Activated CD4-positive, CD25-positive, alpha-beta regulatory T cell treated with anti-CD3 and anti-CD28 coated beads, Interleukin-2, amount 50 U/mL, for 72 hours (primary cell): ENCODE results near the gene PMEPA1.

ENCODE experiments used
- DNase-seq: peaks from one replicate; pipeline ENCODE4 v3.0.0; 2021

The PMEPA1 gene

GRCh38 chr20:57618764-57619050 is 91.1 kb downstream of the PMEPA1 start:
- DNase-seq: no peak

GRCh38 chr20:57618091-57618763 is 91.6 kb downstream of the PMEPA1 start:
- DNase-seq: no peak

DNA sequence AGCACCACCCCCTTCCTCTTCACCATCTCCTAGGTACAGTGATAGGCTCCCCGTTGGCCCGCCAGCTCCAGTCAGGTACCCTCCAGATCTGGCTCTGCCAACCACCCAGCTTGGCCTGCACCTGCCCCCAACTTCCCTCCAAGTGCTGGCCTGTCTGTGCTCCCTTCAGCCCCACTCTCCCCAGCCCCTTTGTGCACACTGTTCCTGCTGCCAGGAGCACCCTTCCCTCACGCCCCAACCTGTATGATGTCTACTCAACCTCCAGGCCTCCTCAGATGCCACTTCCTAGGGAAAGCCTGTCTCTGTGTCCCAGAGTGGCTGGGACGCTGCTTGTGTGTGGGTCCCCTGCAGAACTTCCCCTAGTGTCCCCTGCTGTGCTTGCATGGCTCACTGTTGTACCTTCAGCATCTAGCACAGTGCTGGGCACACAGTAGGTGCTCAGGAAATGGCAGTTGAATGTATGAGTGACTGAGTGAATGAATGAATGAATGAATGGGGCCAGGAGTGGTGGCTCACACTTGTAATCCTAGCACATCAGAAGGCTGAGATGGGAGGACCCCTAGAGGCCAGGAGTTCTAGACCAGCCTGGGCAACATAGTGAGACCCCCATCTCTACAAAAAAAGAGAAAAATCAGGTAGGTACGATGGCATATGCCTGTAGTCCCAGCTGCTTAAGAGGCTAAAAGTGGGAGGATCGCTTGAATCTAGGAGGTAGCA is 92.6 kb downstream of the PMEPA1 start:
- no peak for DNase-seq

DNA sequence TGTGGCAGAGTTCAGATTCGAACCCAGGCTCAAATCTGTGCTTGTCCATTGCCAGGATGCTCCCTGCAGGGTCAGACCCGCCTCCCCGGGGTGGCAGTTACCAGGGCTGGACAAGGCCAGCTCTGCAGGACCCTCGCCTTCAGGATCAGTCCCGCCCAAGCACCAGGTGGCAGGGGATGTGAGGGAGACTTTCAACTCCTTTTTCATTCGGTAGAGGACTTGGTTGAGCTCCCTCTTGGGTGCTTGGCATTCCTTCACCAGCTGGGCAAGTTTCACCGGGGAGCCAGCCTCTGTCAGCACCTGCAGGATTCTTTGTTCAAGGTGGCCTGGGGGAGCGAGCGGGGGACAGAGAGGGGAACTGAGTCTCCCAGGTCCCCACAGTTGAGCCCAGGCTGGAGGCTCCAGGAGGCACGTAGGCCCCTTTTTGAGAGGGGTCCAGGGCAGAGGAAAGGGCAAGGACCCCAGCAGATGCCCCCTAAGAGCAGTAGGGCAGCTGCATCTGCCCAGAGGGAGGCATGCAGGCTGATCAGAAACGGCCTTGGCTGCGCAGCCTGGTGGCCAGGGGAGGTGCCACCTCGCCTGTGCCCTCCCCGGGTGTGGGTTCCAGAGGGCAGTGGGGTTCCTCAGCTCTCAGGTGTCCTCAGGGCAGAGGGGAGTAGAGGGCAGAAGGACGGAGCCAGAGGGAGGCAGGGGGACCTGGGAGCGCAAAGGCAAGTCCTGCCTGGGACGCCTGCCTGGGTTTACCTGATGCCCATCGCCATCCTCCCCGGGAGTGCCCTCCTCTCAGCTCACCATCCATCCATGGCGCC is 93.5 kb downstream of the PMEPA1 start:
- DNase-seq: no peak

- no peak for DNase-seq
These were observed 94.4 kb downstream of the PMEPA1 start for GRCh38 chr20:57615445-57615811.

DNA sequence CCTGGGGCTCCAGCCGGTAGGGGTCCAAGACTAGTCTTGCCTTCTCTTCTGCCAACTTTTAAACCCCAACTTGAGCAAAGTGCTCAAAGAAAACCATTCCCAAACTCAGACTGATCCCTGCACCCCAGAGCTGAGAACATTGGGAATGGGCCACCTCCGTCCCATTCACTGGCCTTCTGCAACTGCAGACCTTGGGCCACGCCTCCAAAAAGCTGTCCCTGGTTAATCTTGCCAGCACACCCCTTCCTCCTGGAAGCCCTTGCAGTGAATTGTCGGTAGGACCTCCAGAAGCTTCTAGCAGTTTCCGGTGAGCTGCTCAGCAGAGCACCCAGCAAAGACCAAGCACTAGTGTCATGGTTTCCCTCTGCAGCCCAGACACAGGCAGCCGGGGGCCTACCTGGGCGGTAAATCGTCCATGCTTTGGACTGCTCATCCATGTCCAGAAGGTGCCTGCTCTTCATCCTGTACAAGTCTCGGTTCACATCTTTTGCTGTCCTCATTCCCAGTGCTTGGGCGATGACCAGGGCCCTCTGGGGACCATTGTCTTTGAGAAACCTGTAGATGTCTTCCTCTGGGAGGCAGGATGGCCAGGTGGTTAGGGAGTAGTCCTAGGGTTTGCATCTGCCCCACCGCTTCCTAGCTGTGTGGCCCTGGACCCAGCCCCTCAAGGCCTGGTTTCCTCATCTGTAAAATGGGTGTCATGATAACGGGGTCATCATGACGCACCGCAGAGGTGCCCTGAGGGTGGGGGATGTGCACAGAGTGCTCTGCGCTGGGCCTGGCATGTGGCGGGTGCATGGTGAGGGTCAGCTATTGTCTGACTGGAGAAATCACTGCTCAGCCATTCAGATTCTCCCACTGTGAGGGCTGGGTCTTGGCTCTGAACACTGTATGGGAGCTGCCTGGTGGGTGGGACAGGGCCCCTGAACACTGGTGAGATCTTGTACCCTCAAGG is 95.0 kb downstream of the PMEPA1 start:
- DNase-seq: no peak

DNA sequence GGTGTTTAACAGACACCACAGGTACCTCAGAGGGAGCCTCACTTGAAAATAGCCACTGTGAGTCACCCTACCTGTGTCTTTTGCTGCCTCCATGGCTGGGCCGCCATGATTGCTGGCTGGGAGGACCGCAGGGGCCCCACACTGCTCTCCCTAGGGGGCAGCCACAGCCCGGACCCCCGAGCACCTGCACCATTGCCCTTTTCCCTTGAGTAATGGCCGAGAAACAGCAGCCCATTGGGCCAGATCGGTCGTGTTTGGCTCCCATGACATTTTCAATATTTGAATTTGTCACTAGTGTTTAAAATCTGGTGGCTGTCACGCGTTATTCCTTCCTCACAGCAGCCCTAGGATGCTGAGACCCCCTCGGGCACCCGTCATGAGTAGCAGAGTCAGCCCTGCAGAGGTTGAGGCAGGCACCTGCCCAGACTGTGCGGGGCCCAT is 96.3 kb downstream of the PMEPA1 start:
- DNase-seq: no peak

DNA sequence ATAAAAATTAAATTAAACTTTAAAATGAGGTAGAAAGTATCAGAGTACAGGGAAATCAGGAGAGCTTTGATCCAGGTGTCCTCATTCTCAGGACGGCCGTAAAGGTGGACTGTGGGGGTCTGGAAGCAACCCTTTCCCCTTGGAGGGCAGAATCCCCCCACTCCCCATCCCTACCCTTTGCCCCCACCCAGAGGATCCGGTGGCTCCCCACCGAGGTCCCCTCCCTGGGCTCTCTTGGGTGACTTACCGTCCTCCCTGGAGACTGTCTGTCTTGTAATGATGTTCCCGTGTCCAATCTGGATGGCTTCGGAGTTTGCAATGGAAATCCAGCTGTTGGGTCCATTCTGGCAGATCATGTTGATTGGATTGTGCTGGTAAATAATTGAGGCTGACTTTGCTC is 96.9 kb downstream of the PMEPA1 start:
- DNase-seq: peak; percentile 22

DNA sequence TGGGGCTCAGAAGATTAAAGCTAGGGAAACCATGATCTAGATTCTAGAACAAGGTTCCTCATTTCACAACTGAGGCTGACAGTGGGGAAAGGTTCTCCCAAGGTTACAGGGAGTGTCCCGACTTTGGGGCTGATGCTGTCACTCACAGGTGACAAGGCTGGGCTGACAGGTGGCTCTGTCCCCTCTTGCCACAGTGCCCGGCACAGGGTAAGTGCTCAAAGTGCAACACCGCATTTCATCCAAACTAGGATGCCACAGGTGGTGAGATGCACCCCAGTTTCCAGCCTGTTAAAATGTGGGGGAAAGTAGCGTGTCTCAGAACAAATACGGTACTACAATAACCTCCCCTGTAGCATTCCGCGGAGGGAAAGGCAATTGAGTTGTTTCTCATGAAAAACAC is 97.4 kb downstream of the PMEPA1 start:
- DNase-seq: peak; percentile 13

DNA sequence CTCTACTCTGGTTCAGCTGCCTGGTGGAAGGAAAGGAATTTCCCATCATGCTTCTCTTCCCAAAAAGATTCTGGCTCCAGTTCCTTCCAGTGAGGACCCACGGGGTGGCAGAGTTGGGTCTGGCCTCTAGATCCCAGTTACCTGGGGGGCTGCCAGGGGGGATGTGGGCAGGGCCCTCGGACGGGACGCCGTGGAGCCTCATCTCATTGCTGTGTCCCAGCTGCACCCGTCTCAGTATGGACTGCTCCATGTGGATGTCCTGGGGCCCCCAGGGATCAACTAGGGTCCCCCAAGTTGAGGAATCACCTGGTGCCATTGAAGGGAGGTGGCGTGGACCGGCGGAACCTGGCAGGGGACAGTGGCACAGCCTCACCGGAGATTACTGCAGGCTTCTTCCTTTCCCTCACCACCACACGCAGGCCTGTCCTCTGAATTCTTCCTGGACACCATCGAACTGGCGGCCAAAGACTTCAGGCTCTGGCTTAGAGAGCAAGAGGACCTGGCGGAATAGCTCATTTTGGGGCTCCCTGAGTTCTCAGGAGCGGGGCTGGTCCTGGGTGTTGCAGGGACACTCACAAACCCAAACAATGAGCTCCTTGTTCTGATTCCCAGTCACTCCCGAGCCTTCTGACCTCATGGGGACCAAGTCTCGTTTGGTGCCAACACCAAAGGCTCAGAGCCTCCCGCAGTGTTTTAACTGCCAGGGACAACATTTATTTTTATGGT is 98.1 kb downstream of the PMEPA1 start:
- peak; percentile 17 for DNase-seq

DNA sequence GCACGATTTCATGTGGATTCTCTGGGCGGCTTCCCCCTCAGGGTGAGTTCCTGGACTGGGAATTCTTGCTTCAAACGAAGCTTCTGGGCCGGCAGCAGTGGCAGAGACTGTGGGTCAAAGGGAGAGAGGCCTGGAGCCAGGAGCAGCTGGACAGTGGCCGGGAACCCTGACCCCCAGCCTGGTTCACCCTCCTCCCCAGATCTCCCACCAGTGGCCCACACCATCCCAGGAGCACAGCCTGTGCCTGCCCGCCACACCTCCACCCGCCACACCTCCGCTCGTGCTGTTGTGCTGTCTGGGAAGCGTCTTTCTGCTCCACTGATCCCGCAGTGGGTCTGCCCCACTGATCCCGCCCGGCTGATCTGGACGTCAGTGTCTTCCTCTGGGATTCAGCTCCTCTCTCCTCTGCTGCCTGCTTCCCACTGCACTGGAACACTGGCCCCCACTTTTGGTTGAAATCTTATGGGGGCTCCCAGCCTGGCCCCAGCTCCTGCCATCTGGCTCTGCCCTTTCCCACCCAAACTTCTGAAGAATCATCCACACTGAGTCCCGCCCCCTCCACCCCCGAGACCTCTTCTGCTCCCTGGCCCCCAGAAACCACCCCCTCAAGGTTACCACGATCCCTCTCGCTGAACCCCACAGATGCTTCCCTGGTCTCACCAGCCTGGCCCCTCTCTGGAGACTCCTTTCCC is 99.4 kb downstream of the PMEPA1 start:
- peak; percentile 13 for DNase-seq

GRCh38 chr20:57609842-57610167 is 100.0 kb downstream of the PMEPA1 start:
- DNase-seq: no peak

- no peak for DNase-seq
These were observed 100.6 kb downstream of the PMEPA1 start for GRCh38 chr20:57609086-57609841.

- no peak for DNase-seq
These were observed 101.3 kb downstream of the PMEPA1 start for GRCh38 chr20:57608516-57608915.

GRCh38 chr20:57605878-57606277 is 103.9 kb downstream of the PMEPA1 start:
- no peak for DNase-seq

DNA sequence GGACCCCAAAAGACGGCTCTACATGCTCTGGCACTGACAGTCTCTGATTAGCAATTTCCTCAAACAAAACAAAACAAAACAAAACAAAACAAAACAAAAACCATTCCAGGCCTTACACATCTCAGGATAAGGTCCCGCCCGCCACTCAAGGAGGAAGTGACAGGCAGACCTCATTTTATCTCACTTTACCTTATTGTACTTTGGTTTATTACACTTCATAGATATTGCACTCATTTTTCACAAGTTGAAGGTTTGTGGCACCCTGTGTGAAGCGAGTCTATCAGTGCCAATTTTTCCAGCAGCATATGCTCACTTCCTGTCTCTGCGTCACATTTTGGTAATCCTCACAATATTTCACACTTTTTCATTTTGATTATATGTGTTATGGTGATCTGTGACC is 104.8 kb downstream of the PMEPA1 start:
- DNase-seq: no peak

- DNase-seq: no peak
These were observed 106.7 kb downstream of the PMEPA1 start for GRCh38 chr20:57603120-57603519.

- no peak for DNase-seq
These were observed 108.1 kb downstream of the PMEPA1 start for GRCh38 chr20:57601737-57602136.

DNA sequence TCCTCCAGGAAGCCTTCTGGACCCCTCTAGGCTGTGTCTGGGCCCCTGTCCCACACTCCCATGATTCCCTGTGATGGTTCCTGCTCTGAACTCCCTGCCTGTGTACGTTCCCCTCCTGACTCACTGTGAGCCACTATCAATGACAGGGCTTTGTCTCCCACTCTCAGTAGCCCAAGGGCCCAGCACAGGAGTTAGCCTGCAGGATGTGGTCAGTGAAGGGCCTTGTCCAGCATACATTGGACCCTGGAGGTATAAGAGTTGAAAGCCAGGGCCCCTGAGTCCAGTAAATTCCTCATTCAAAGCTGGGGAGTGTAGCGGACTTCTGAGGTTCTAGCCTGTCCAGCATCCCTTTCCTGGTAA is 108.6 kb downstream of the PMEPA1 start:
- no peak for DNase-seq

- no peak for DNase-seq
These were observed 109.2 kb downstream of the PMEPA1 start for GRCh38 chr20:57600320-57601210.
